GM12874 (cell line): ENCODE measurements around the gene UBE2L3.

Experiments used
- CTCF ChIP-seq: IDR thresholded peaks from 2 replicates; pipeline ENCODE4 v1.5.1; 2011; ENCODE audit warnings: low read depth, mild to moderate bottlenecking, control low read depth, low read length, moderate library complexity; ENCODE audit not compliant: insufficient read depth

UBE2L3 gene

GRCh38 chr22:21651521-21652009 is 84.1 kb downstream of the UBE2L3 start:
- no peak for TF ChIP-seq CTCF

DNA sequence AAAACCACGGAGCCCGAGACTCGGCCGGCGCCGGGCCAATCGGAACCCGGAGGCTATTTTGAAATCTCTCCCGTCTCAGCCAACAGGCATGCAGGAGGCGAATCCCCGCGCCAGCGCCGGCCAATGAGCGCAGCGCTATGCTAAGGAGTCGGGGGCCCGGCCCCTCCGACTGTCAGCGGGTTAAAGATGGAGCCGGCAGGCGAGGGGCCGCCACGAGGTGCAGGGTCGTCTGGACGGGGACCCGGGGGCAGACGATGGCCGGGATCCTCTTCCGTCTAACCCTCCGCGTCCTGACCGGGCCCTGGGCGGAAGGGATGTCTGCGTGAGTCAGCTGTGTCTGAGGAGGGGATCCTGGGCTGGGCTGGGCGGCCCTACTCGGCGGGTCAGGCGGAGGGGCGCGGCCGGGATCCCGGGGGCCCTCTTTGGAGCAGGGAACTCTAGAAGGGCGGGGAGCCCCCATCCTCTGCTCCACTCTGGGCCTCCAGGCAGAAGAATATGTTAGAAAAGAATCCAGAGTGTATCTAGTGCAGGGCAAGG is 84.6 kb downstream of the UBE2L3 start:
- TF ChIP-seq CTCF = no peak

GRCh38 chr22:21652547-21653545 is 85.3 kb downstream of the UBE2L3 start:
- 0 out of 2 replicates have a peak, but pooled peaks have one; percentile 17 for TF ChIP-seq CTCF

- no peak for TF ChIP-seq CTCF
Observed at GRCh38 chr22:21657020-21657359, 89.5 kb downstream of the UBE2L3 start.

- TF ChIP-seq CTCF = peak; percentile 48
Observed at GRCh38 chr22:21657360-21658032, 90.0 kb downstream of the UBE2L3 start.

DNA sequence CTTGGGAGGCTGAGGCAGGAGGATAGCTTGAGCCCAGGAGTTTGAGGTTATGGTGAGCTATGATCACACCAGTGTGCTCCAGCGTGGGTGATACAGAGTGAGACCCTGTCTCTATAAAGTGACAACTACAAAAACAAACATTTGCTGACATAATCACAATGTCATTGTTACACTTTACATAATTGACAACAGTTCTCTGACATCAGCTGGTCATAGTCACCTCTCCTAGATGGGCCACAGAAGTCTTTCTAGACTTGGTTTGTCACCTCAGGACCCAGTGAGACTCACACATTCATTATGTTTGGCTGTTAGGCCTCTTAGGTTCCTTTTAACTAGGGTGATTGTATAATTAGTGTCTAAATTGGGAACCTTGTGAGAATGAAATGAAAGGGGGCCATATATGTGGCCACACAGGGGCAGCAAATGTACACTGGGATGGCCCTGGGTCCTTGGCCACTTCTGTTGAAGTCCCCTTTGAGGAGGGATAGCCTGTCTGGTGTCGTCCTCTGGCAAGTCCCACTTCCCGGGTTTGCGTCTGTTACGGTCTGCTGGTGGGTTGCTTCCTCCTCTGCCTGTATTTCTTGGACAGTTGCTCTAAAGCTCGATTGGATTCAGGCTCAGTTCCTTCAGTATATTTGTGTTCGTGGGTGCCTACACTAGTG is 92.5 kb downstream of the UBE2L3 start:
- no peak for TF ChIP-seq CTCF

GRCh38 chr22:21660904-21661303 is 93.4 kb downstream of the UBE2L3 start:
- no peak for TF ChIP-seq CTCF
